Tibial nerve (tissue), 4 donors: Measurements from ENCODE around the gene ARMC9. TPM values are rescaled to one million over a fixed set of nuclear protein-coding genes. Genes with fewer than 3 reads are reported as not detected.
A peak's percentile ranks its signal among the peaks of the same experiment; 100 is the strongest.

Experiments
- DNase-seq, 2 donors: peaks; one replicate each; pipeline ENCODE4 v3.0.0-alpha.2; 2019; ENCODE audit warnings: low spot score in 2 of 2
- H3K27ac ChIP-seq, 4 donors: fragments of 200-600 bp; sonication (generic) in 3 of 4; one replicate each; pipeline ENCODE4 v1.5.1; 2017 to 2019; ENCODE audit warnings: mild to moderate bottlenecking in 1 of 4
- H3K27me3 ChIP-seq, 2 donors: fragments of 200-600 bp; sonication (generic) in 1 of 2; one replicate each; pipeline versions ENCODE4 v1.5.1 to v1.6.0; 2017 to 2019
- H3K36me3 ChIP-seq, 3 donors: fragments of 200-600 bp; sonication (generic); one replicate each; pipeline ENCODE4 v1.5.1; 2018 to 2019
- H3K4me1 ChIP-seq, 4 donors: fragments of 200-600 bp; sonication (generic) in 3 of 4; one replicate each; pipeline ENCODE4 v1.5.1; 2017 to 2019
- H3K4me3 ChIP-seq, 4 donors: fragments of 200-600 bp; sonication (generic) in 3 of 4; one replicate each; pipeline ENCODE4 v1.5.1; 2017 to 2019; ENCODE audit warnings: mild to moderate bottlenecking in 1 of 4, moderate library complexity in 1 of 4
- H3K9me3 ChIP-seq, 4 donors: fragments of 200-600 bp; sonication (generic) in 3 of 4; one replicate each; pipeline ENCODE4 v1.5.1; 2017 to 2019
- EP300 ChIP-seq, 2 donors: sonication (generic); formaldehyde crosslinking; IDR thresholded peaks; one replicate each; pipeline ENCODE4 v1.6.1; 2017; ENCODE audit warnings: antibody characterized with exemption in 2 of 2, mild to moderate bottlenecking in 1 of 2
- POLR2A ChIP-seq, 2 donors: fragments of 450-650 bp; IDR thresholded peaks; one replicate each; pipeline ENCODE4 v1.6.1; 2017; ENCODE audit warnings: antibody characterized with exemption in 2 of 2, mild to moderate bottlenecking in 2 of 2, moderate library complexity in 2 of 2
- WGBS, 2 donors: methylation state at CpG; one replicate each; pipeline ENCODE4 v1.1.5; 2018; 5-methylcytosine and 5-hydroxymethylcytosine counted together
- total RNA-seq, 4 donors: library from RNA; depleted of rRNA; stranded (reverse); fragments of >200 nt; gene quantifications; one replicate each; pipeline ENCODE4 v1.1.0, GENCODE V29; 2016
- TF ChIP-seq, protein P1 (sequence below), 5 experiments: fragments of 200-600 bp in 3 of 5; fragments of 450-650 bp in 2 of 5; sonication (generic) in 3 of 5; IDR thresholded peaks; one replicate each; pipeline ENCODE4 v1.5.1; 2016 to 2019; ENCODE audit warnings: antibody characterized with exemption in 5 of 5, mild to moderate bottlenecking in 3 of 5, moderate library complexity in 2 of 5

Gene ARMC9
- total RNA-seq, 4 donors from 2014 or later: 8.7 to 30.0 (median 18.6) TPM

- H3K36me3 ChIP-seq: no peaks in the 10 kb centered on the region
- peaks cover 0 to 34% (median 13%) of the 10 kb centered on the region in 4 donors for H3K4me1 ChIP-seq
- no peak for DNase-seq
- WGBS, 2 donors: 78 to 87% methylated on average over 7 of the region's 7 CpGs
- no peak overlapping the region for H3K27ac ChIP-seq
- TF ChIP-seq POLR2A (IDR thresholded peaks at IDR 0.05) (no peak), EP300 (IDR thresholded peaks at IDR 0.05) (no peak)
- TF ChIP-seq, protein P1, sequence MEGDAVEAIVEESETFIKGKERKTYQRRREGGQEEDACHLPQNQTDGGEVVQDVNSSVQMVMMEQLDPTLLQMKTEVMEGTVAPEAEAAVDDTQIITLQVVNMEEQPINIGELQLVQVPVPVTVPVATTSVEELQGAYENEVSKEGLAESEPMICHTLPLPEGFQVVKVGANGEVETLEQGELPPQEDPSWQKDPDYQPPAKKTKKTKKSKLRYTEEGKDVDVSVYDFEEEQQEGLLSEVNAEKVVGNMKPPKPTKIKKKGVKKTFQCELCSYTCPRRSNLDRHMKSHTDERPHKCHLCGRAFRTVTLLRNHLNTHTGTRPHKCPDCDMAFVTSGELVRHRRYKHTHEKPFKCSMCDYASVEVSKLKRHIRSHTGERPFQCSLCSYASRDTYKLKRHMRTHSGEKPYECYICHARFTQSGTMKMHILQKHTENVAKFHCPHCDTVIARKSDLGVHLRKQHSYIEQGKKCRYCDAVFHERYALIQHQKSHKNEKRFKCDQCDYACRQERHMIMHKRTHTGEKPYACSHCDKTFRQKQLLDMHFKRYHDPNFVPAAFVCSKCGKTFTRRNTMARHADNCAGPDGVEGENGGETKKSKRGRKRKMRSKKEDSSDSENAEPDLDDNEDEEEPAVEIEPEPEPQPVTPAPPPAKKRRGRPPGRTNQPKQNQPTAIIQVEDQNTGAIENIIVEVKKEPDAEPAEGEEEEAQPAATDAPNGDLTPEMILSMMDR (IDR thresholded peaks at IDR 0.05): no peak
- no peak overlapping the region for H3K4me3 ChIP-seq
- no peaks in the 10 kb centered on the region for H3K9me3 ChIP-seq
- peaks cover 0 to 26% of the 10 kb centered on the region in 2 donors for H3K27me3 ChIP-seq
Measured at GRCh38 chr2:231391981-231392380, 193.6 kb downstream of the ARMC9 start.

DNA sequence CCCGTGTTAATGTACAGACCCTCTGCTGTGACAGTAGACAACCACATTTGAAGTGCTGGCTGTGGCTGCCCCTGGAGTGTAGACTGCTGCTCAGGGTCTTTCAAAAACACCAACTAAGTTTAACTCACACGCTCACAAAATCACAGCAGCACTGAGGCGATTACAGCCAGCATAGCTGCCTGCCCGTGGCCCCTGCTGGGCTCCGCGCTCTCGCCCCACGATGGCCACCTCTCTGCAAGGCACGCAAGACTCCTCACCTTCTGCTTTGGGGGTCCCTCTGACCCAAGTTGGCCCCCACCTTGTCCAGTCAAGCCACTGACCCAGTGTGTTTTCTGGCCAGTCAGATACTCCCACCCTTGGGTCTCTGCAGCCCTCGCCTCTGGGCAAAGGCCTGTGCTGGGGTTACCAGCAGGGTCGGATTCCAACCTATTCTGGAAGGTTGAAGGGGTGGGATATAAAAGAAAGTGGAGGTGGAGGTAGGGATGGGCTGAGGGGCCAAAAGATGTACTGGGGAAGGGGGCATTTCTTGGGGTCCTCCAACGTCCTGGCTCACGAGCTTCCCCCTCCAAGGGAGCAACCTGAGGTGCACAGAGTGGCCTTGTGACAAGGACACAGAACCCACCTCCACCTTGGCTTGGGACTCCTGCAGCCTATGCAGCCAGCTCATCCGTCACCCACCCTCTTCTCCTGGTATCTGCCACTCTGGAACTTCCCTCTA is 194.2 kb downstream of the ARMC9 start:
- no peak for DNase-seq
- Histone ChIP-seq H3K36me3 (no peaks in the 10 kb centered on the region), H3K4me1 (peaks cover 0 to 33% (median 12%) of the 10 kb centered on the region in 4 donors), H3K27me3 (peaks cover 0 to 26% of the 10 kb centered on the region in 2 donors), H3K4me3 (no peak overlapping the region), H3K27ac (no peak overlapping the region), H3K9me3 (no peaks in the 10 kb centered on the region)
- TF ChIP-seq POLR2A (IDR thresholded peaks at IDR 0.05) (no peak), EP300 (IDR thresholded peaks at IDR 0.05) (no peak)
- TF ChIP-seq, protein P1 (IDR thresholded peaks at IDR 0.05): no peak
- 92 to 94% methylated on average over 14 of the region's 14 CpGs for WGBS, 2 donors

DNA sequence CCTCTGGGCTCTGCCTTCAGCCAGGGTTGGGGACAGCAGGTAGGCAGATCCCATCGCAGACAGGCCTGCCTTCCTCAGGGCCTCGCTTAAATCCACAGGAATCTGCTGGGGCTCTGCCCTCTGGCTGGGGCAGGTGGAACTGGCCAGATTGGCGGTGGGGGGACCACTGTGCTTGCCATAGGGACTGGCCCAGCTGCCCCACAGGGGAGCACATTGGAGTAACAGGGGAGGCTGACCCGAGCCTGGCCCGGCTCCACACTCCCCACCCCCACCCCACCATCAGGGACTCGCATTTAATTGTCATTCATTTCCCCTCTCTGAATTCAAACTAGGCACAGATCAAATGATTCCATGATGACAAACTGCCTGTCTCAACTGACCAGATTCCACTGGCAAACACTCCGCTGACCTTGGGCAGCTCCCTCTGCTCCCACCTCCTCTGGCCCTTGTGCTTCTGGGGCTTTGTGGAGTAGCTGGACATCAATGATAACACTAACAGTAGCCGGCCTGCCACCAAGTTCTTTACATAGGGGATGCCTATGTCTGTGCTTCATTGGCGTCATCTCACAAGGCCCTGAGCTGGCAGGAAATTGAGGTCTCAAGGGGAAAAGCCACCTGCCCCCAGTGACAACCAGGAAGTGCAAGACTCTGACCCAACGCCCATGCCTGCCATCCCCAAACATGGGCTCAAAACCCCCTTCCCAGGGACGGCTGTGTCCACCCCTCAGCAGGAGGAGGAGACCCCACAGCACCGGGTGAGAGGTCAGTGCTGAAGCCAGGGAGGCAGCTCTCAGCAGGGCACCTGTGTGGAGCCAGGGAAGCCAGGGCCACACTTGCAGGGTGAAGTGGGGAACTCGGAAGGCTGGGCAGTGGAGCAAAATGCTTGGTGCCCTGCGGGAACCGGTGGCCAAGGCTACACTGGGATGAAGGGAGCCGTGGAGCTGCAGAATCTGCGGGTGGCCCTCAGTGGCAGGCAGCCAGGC is 195.0 kb downstream of the ARMC9 start:
- Histone ChIP-seq H3K27ac (peak overlapping the region in 1 of 4 donors; percentile 65), H3K36me3 (no peaks in the 10 kb centered on the region), H3K9me3 (no peaks in the 10 kb centered on the region), H3K27me3 (peaks cover 0 to 26% of the 10 kb centered on the region in 2 donors), H3K4me3 (peak overlapping the region in 1 of 4 donors; percentile 1), H3K4me1 (peaks cover 0 to 25% (median 7%) of the 10 kb centered on the region in 4 donors)
- DNase-seq: no peak
- WGBS, 2 donors: 75 to 78% methylated on average over 17 of the region's 17 CpGs
- TF ChIP-seq, protein P1 (IDR thresholded peaks at IDR 0.05): no peak
- TF ChIP-seq EP300 (IDR thresholded peaks at IDR 0.05) (no peak), POLR2A (IDR thresholded peaks at IDR 0.05) (no peak)

GRCh38 chr2:231394211-231395141 is 196.0 kb downstream of the ARMC9 start:
- 85 to 86% methylated on average over 13 of the region's 13 CpGs for WGBS, 2 donors
- peaks cover 0 to 26% (median 9%) of the 10 kb centered on the region in 4 donors for H3K4me1 ChIP-seq
- no peaks in the 10 kb centered on the region for H3K9me3 ChIP-seq
- peak overlapping the region in 1 of 4 donors; percentile 1 for H3K4me3 ChIP-seq
- no peak for TF ChIP-seq EP300 (IDR thresholded peaks at IDR 0.05)
- TF ChIP-seq, protein P1 (IDR thresholded peaks at IDR 0.05): peak in 1 of 5 experiments; percentile 16
- peaks cover 0 to 26% of the 10 kb centered on the region in 2 donors for H3K27me3 ChIP-seq
- DNase-seq: no peak
- H3K27ac ChIP-seq: peak overlapping the region in 1 of 4 donors; percentile 74
- H3K36me3 ChIP-seq: no peaks in the 10 kb centered on the region
